ENCODE results near the gene LIME1.

- no peak for TF ChIP-seq POLR2A (IDR thresholded peaks at IDR 0.05)
- no peak for TF ChIP-seq POLR2AphosphoS5 (IDR thresholded peaks at IDR 0.05)
- TF ChIP-seq, protein P1, sequence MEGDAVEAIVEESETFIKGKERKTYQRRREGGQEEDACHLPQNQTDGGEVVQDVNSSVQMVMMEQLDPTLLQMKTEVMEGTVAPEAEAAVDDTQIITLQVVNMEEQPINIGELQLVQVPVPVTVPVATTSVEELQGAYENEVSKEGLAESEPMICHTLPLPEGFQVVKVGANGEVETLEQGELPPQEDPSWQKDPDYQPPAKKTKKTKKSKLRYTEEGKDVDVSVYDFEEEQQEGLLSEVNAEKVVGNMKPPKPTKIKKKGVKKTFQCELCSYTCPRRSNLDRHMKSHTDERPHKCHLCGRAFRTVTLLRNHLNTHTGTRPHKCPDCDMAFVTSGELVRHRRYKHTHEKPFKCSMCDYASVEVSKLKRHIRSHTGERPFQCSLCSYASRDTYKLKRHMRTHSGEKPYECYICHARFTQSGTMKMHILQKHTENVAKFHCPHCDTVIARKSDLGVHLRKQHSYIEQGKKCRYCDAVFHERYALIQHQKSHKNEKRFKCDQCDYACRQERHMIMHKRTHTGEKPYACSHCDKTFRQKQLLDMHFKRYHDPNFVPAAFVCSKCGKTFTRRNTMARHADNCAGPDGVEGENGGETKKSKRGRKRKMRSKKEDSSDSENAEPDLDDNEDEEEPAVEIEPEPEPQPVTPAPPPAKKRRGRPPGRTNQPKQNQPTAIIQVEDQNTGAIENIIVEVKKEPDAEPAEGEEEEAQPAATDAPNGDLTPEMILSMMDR (IDR thresholded peaks at IDR 0.05) = no peak
- no peak for TF ChIP-seq EP300 (IDR thresholded peaks at IDR 0.05)
Measured at GRCh38 chr20:63741676-63742380, 5.4 kb downstream of the LIME1 start.

Measured in suprapubic skin (tissue), 4 donors.